HG02943 (cell line): ENCODE measurements around the gene FAM53B.

ENCODE experiments used
- ATAC-seq: cut with Tn5 transposase; IDR thresholded peaks from one replicate; pipeline ENCODE4 v1.9.1; 2021; ENCODE audit warnings: mild to moderate bottlenecking, low read depth, moderate library complexity; ENCODE audit not compliant: unreplicated experiment

Gene FAM53B

DNA sequence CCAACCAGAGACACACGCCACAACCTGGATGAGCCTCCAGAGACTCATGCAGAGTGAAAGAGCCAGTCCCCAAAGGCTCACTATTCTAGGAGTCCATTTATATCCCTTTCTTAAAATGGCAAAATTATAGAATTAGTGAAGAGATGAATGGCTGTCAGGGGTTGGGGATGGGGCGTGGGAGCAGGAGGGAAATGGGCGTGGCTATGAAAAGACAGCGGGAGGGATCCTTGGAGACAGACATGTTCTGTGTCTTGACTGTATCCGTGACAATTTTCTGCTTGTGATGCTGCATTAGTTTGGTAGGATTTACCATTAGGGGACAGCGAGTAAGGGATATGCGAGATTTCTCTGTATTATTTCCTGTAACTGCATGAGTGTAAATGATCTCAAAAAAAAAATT lies 33.0 kb downstream of the FAM53B start:
- no peak for ATAC-seq

DNA sequence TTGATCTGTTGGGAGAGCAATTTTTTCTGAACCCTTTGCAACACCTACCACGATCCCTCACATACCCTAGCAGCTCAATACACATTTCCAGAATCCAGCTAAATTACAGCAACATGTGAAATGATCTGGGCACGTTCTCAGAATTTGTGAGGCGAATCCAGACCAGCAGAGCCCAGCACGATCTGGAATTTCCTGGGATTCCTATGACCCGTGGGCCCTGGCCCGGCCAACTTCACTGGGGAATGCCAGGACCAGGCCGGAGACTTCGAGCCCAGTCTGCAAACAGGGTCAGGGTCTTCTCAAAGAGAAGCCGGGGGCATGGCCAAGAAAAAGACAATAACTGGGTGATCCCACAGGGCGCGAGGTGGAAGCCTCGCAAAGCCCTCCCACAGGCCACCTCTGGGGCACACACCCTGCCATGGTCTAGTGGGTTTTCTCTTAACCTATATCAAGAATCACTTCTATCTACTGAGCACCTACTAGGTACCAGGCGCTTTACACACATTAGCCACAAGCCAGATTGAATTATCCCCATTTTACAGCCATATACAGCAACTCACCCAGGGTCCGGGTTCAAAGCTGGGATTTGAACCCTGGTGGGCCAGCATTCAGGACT lies 33.8 kb downstream of the FAM53B start:
- ATAC-seq = no peak

DNA sequence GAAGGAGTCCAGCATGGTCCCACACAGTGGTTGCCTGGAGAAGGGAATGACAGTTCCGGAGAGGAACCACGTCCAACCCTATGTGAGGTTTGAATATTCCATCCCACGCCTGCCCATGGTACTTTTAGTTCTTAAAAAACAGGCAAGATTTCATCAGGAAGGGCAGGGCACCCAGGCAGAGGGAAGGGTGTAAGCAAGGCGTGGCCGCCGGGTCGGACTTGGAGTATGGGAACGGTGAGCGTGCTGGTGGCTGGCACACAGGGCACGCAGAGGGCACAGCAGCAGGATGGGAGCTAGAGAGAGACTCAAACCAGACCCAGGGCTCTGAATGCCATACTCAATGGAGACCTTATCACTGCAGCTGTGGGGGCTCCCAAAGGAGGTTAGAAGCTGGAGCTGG lies 34.3 kb downstream of the FAM53B start:
- ATAC-seq = no peak

DNA sequence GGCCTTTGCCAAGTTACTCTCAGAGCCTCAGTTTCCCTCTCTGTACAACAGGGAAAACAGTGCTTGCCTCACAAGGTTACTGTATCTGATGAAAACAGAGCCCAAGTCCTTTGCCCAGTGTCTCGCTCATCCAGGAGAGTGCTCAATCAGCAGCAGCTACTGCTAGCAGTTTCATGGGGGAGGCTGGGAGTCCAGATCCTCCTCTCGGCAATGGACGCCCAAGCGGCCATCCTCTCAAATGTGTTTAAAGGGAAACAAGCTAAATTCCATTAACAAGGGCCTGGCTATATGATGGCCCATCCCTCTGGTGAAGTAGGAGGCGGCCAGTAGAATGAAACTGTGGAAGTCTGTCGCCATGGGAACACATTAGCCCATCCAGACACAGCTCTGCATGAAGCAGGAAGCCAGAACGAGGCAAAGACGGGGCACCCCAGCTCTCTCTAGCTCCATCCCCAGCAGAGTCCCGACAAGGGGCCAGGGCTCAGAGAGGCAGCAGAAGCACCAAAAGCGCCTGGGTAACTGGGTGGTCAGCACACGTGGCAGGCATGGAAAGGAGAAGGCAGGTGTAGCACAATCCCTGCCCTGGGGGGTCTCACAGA lies 35.2 kb downstream of the FAM53B start:
- ATAC-seq = no peak

DNA sequence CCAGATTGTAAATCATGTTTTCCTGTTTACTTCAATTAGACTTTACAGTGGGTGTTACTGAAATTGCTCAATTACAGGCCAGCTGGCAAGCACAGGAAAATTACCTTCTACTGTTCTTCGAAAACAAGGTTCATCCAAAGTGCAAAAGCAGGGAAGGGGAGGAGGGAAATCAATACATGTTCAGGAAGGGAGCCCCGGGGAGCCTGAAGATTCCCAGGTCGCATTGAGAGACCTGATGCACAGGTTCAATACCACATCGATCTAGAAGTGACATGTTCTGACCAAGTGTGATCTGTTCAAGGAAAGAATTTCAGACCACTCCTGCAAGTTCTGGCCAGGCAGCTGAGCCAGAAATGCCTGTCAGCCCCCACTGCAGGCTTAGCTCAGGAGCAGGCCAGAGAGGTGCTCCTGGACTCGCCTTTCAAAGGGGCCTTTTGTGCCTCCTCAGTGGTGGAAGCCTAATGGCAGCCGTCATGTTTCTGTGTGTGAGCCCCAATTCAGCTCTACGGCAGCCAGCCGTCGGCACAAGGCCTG lies 35.9 kb downstream of the FAM53B start:
- no peak for ATAC-seq

DNA sequence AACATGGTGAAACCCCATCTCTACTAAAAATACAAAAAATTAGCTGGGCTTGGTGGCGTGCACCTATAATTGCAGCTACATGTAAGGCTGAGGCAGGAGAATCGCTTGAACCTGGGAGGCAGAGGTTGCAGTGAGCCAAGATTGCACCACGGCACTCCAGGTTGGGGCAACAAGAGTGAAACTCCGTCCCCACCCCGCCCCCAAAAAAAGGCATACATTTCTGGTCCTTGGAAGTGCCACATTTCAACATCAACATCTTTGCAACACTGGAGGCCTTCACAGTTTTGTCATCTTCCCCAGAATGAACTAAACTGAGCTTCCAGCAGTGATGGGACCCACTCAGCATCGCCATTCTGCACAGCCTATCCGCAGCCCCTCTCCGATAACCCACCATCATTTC lies 36.6 kb downstream of the FAM53B start:
- no peak for ATAC-seq

DNA sequence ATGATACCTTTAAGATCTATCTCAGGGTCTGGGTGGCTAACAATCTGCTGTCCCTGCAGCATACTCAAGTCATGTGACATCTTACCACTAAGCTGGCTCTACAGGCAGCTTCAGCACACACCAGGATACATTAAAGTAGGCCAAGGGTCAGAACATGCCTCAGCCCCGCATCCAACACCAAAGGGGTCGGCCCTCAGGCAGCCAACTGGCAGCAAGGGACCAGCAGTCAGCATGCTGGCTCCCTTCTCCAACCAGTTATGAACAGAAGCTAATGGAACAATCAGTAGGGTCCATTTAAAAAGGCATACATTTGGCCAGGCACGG lies 37.1 kb downstream of the FAM53B start:
- ATAC-seq = no peak

DNA sequence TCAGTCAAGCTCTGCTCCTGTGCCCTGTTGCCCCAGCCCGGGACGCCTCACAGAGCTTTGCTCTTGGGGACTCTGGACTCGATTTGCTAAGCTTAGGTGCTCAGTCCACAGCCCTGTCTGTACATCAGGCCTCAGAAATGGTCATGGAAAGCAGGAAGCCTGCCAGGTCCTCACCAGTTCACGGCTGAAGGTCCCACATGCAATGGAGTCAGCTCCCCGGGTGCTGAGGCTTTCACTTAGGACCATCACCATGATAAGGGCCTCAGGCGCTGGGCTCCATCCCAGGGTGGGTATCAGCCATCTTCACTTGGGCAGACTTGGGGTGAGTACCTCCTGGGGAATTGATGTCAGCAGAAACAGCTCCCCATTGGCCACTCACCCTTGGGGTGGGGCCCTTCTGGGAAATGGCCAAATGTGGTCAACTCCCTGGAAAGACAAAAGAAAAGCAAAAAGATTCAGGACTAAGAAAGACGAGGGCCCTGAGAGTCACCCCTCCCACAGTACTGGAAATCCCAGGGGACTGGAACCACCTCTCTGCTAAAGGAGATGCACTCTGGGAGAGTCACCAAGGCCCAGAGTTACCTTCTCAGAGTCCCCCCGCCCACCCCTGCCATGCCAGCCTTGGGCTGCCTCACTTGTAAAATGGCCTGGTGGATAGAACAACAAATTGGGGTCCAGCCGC lies 37.6 kb downstream of the FAM53B start:
- ATAC-seq = no peak

DNA sequence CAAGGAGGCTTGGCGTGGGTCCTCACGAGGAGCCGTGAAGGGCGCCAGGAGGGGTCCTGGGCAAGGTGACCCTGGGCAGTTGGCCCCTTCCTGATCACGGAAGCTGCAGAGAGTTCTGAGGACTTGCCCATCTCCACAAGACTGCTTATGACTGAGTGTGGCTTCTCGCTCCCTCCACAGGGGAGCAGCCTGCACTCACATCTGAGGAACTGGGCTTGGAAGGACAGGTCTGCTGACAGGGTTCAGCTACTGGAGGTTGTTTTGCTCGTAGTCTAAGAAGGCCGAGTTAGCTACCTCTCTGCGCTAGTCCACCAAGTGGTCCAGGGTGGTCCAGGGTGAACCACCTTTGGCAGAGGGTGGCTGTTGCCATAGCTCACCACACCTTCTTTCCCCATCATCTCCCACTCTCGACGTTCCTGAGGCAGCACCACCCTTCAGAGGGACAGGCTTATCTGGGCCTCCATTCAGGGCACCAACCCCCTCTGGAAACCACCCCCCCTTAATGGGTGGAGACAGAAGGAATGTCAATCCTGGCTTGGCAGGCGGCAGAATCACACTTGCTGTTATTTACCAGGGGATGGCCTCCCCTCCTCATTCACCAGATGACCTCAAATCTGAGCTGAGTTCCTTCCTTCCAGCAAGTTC lies 38.2 kb downstream of the FAM53B start:
- no peak for ATAC-seq

DNA sequence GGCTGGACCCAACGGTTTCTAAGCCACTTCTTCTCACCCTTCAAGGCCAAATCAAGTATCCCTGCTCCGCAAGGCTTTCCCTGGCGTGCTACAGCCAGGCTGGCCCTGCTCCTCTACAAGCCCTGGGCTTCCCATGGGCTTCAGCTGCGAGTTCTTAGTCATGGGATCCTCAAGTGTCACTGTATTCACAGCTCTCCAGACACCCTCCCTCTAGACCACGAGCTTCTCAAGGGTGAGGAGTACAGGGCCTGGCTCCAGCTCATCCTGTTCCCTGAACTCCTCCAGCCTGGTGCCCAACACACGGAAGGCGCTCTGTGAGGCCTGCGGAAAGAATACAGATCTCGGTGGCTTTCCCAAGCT lies 38.8 kb downstream of the FAM53B start:
- ATAC-seq = no peak

DNA sequence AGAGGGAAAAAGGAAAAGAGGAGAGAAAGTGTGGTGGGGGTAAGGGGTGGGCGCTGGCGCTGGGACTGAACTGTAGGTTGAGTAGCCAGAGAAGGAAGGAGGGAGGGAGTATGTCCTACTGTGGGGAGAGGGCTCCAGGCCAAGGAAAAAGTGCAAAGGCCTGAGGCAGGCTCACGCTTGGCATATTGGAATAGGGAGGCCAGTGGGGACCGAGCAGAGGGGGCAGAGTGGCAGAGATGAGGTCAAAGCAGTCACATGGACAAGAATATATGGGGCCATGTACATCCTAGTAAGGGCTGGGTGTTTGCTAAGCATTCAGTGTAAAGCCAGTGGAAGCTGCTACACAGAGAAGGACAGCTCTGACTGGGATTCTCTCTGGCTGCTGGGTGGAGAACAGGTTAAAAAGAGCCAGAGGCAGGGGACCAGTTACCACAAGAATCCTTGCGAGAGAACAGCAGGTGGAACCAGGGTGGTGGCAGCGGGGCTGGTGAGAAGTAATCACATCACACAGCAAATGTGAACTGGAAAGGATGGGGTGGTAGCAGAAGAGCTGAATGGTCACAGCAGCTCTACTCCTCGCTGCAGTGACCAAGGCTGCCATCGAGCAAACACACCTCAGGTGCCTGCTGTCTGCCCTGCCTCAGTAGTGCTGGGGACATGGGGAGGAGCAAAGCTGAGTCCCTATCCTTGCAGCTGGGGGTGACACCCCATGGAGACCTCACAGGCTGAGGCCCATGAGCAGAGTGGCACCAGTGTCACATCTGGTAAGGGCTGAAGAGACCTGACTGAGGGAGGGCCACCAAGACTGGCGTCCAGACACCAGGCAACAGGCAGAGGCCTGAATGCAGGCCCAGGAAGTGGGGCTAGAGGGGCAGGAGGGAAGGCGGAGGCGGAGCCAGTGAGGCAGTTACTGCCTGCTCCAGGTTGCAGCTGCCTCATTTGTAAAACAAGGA lies 39.5 kb downstream of the FAM53B start:
- ATAC-seq = no peak

DNA sequence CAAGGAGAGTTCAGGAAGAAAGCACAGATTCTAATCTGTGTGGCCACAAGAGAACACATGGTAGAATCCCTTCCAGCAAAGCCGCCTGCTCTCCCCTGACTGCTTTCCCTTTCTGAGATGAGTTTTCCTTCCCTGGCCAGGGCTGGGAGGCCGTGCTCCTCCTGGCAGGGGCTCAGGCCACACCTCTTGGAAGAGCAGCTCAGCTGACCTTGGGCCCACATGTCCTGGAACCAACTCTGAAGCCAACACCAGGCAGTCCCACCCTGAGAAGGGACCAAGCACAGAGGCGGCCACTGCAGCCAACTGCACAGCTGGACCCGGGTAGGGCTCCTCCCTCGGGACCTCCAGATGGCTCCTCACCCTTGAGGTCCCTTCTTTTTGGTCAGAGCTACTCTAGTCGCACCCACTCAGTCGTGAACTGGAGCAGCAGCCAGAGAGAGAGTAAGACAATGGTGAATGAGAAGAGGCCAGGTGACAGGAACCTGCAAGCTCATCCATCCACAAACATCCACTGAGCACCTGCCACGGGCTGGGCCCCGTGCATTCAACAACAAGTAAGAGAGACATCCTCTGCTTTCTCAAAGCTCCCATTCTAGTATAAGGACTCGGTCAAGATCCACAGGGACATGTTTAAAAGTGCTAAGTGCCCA lies 40.3 kb downstream of the FAM53B start:
- no peak for ATAC-seq

DNA sequence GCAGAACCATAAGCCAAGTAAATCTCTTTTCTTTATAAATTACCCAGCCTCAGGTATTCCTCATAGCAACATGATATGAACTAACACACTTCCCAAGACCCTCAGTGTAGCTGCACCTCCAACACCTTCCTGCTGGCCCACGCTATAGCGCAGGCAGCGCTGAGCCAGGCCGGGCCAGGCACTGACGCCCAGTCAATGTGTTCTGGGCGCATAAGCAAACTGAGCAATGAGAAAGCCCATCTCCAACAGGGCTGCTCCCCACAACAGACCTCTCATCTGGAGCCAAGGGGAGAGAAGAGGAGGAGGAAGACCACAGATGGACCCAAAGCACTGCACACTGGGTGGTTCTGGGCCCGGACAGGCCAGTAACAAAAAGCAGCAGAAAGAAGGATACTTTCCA lies 40.8 kb downstream of the FAM53B start:
- ATAC-seq = no peak

DNA sequence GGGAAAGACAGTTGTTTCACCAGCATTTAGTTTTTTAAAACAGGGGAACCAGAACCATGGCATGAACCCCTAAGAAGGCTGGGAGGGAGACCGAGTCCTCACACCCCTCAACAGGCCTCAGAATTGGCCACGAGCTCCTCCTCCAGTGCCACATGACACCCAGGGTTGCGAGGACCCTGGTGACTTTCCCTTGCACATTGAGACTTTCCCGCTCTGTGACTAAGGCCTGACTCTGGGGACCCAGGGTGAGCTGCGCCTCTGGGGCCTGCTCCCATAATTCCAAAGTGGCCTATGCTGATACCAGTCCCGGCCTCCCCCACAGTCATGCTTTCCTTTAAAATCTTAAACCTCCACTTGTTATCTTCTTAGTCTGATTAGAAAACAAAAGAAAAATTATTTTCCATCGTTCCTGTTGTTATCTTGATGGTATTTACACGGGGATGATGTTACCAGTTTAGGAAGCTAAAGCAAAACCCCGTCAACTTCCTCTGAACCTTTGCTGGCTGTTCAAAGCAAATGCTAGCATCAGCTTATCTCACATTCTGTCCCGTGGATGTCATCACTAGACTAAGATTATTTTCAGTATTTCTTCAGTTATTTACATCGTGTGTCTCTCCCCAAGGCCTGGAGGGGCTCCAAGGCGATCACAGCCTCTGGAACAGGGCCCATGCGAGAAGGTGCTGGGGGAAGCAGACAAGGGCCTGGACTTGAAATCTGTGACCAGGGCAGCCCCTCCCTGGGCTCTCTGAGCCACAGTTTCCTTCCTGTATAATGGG lies 42.1 kb downstream of the FAM53B start:
- ATAC-seq = no peak

DNA sequence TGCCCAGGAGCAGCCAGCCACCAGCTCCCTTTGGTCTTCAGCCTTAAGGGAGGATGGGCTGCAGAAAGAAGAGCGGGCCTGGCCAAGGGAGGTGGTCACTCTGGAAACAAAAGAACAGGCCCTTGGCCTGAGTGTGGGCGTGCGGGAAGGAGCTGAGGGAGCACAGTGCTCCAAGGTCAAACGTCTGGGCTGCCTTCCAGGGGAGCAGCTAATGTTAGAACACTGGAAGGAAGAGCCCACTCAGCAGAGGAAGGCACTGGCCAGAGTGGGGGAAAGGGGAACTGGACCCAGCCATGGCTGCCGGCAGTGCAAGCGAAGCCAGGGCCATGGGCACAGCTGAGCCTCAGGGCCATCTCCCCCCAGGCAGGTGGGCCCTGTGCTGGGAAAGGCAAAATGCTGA lies 42.7 kb downstream of the FAM53B start:
- ATAC-seq = no peak

DNA sequence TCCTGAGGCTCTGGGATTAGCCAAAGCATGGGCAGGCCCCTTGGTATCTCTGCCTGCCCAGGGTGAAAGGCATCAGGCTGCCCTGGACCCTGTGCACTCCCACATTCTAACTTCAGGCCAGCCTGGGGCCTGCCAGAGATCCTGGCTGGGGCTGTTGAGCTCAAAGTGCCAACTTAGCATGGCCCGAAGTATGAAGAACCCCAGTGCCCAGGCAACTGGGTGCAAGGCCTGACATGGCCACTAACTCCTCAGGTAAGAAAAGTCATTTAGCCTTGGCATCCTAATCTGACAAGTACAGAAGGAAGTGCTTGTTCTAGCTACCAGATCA lies 43.2 kb downstream of the FAM53B start:
- ATAC-seq = no peak

DNA sequence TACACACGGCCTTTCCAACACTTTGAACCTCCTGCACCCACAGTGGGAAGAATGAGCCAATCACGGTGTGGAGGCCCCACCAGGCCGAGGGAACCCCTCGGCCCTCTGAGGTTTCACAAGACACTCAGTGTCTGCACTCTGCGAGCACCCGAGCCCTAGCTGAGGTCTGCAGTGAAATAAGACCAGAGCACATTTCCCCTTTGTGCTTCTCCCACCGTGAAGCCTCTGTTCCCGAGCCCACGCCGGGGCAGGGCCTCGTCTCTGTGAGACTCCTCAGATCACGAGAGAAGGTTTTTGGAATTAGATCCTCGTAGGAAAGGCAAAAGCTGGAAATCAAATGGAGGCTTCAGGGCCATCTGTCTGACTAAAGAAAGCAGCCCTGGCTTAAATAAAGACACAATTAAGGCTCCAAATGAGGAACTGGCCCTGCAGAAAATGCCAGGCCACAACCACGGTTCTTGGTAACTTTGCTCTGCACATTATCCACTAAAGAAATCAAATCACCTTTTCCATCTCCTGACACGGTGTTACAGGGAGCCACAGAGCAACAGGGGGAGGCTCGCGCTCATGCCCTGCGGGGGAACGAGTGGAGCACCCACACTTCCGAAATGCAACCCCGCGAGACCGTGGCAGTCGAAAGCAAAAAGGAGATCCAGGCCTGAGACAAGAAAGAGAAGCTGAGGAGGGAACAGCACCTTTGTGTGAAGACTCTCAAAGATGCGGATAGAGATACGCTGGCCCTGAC lies 43.7 kb downstream of the FAM53B start:
- ATAC-seq = no peak

DNA sequence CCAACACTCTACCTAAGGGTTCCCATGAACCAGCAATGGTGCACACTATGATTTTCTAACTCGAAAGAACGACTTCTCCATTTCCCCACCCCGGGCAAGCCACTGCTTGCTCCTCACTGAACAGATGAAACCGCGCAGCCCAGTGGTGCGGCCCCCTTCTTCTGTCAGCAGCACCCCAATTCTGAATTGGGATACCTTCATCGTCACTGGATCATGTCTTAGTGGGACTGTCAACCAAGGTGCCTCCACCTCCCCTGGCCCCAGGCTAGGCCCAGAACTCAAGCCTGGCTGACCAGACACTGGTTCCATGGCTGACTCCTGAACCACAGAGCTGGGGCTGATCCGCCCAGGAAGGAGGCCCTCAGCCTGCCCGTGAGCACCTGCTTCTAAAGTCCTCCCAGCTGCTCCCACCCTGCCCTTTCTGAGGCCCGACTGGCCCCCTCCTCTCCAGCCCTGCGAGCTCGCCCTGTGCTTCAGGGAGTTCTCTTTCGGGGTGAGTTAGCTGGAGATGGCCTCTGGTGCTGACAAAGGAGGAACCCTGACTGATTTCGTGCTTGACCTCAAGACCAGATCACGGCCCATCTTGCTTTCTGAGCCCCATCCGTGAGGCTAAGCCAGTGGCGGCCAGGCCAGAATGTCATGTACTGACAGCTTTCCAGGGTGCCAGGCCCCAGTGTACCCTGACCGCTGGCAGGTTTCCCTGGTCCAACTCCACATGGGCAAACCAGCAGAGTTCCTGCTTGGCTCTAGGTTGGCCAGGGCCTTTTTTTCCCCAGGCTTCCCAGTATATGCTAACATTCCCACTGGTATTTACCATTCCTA lies 44.5 kb downstream of the FAM53B start:
- ATAC-seq = no peak
